ENCODE data around the gene TPT1.

GRCh38 chr13:45373162-45373547 is 32.2 kb upstream of the TPT1 start:
- no peak for TF ChIP-seq CTCF (IDR thresholded peaks at IDR 0.05)
- no peak for TF ChIP-seq POLR2A (IDR thresholded peaks at IDR 0.05)

Measured in testis (tissue), 2 donors.